HG03280 (cell line): ENCODE data around the gene HK1.
"Not testable (repeated sequence)": the region's sequence is repeated elsewhere in the genome, so short reads cannot be mapped to it uniquely, and the experiment has no call there.

ENCODE experiments used
- ATAC-seq: cut with Tn5 transposase; IDR thresholded peaks from one replicate; pipeline ENCODE4 v1.9.1; 2021; ENCODE audit warnings: mild to moderate bottlenecking, moderate library complexity; ENCODE audit not compliant: unreplicated experiment

Gene HK1

DNA sequence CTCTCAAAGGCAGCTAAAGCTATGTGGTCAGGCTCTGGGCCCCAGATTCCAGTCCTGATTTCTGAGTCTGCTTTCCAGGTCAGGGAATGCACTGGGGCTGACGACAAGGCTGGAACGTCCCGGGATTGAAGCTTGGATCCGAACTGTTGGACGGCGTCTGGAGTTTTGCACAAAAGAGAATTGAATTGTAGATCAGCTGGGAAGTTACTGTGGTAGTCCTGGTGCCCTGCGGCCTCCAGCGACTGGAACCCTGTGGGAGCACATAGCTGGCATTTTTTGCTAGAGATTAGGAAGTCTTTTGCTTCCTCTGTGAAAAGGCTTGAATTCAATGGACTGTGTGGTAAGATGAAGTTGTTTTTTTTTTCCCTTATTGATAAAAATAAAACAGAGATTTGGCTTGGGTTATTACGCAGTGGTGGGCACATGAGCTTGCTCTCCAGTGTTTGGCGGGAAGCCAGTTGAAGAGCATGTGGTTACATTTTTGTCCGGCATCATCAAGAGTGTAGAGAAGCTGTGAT lies at the start of gene HK1:
TSS of gene HK1 (plus strand) at position 51 of the 518 bp plus-strand sequence.
- no peak for ATAC-seq

DNA sequence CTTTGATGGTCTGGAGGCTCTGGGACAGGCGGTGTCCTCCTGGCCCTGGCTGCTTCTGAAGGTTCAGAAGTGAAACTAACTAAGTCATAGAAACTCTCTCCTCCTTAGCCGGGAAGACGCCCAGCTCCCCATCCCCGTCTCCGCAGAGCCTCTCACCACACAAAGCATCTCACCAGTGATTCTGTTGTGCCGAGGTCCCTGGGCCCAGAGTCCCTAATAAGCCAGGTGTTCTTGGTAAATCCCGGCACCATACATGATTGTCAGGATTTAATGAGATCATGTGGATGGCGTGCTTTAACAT lies 48.7 kb upstream of the HK1 start:
- no peak for ATAC-seq

GRCh38 chr10:69230128-69230527 lies 48.2 kb upstream of the HK1 start:
- no peak for ATAC-seq

DNA sequence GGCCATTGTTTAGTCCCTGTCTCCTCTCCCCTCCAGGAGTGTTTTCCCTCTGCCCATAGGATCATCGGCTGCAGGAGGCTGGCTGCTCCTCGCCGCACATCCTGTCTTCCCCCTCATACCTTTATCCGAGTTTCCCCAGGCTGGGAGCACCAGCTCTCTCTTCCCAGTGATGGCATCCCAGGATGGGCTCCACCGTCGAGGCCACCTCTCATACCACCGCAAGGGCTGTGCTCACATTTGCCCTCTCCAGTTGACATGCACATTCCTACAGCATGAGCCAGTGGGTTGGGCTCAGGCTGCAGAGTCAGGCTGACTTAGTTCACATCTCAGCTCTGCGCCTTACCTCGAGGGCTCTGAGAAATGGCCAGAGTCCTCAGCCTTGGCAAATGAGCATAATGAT lies 46.0 kb upstream of the HK1 start:
- no peak for ATAC-seq

DNA sequence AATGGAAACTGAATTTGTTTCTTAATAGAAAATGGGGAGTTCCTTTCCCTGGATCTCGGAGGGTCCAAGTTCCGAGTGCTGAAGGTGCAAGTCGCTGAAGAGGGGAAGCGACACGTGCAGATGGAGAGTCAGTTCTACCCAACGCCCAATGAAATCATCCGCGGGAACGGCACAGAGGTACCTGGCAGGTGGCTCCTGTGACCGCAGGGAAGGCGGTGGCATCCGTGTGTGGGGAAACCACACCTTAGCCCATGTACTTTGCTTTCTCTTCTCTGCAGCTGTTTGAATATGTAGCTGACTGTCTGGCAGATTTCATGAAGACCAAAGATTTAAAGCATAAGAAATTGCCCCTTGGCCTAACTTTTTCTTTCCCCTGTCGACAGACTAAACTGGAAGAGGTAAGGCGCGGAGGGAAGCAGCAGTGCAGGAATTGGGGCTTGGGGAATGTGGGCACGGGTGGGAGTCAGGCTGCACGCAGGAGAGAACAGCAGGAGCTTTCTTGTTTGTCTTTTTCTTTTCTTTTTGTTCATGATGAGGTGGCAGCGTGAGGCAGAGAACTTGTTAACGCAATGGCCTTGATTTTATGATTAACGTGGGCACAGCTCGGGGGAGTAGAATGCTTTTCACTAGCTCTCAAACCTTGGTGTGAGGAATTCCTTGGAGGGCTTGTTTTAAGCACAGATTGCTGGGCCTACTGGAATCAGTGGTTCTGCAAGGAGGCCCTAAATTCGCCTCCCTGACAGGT lies 45.4 kb upstream of the HK1 start:
- no peak for ATAC-seq

GRCh38 chr10:69234447-69234846 lies 43.8 kb upstream of the HK1 start:
- no peak for ATAC-seq

GRCh38 chr10:69237528-69238159 lies 40.7 kb upstream of the HK1 start:
- ATAC-seq: peak; percentile 87

DNA sequence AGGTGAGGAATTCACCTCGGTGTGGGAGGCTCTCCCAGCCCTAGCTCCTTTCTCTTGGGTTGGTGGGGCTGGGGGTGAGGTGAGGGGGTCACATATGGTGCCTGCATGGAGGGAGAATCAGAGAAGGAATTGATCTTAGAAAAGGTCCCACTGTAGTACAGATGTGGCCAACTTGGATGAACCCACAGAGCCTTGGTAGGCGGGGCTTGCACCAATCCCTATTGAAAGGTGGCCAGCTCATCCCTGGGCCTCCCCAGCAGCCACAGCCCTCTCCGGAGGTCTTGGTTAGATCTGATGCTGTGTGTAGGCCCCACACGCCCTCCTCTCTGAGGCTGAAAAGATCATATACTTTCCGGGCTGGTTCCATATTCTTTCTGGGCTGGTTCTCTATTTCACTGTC lies 39.2 kb upstream of the HK1 start:
- ATAC-seq: no peak

- ATAC-seq: no peak
Observed at GRCh38 chr10:69239816-69240434, 38.4 kb upstream of the HK1 start.

- ATAC-seq: no peak
Observed at GRCh38 chr10:69240455-69240854, 37.8 kb upstream of the HK1 start.

DNA sequence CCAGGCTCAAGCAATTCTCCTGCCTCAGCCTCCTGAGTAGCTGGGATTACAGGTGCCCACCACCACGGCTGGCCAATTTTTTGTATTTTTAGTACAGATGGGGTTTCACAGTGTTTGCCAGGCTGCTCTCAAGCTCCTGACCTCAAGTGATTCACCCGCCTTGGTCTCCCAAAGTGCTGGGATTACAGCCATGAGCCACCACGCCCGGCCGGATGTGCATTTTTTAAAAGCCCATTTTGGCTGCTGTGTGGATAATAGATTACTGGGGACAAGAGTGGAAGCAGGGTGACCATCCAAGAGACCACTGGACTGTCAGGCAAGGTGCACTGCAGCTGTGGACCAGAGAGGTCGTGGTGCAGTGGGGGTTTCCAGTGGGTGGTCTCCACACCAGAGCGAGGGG lies 36.7 kb upstream of the HK1 start:
- ATAC-seq: no peak

GRCh38 chr10:69242040-69242851 lies 36.0 kb upstream of the HK1 start:
- ATAC-seq: no peak

- no peak for ATAC-seq
Observed at GRCh38 chr10:69242852-69243212, 35.5 kb upstream of the HK1 start.

GRCh38 chr10:69243817-69244216 lies 34.5 kb upstream of the HK1 start:
- no peak for ATAC-seq

GRCh38 chr10:69246036-69246435 lies 32.3 kb upstream of the HK1 start:
- no peak for ATAC-seq

DNA sequence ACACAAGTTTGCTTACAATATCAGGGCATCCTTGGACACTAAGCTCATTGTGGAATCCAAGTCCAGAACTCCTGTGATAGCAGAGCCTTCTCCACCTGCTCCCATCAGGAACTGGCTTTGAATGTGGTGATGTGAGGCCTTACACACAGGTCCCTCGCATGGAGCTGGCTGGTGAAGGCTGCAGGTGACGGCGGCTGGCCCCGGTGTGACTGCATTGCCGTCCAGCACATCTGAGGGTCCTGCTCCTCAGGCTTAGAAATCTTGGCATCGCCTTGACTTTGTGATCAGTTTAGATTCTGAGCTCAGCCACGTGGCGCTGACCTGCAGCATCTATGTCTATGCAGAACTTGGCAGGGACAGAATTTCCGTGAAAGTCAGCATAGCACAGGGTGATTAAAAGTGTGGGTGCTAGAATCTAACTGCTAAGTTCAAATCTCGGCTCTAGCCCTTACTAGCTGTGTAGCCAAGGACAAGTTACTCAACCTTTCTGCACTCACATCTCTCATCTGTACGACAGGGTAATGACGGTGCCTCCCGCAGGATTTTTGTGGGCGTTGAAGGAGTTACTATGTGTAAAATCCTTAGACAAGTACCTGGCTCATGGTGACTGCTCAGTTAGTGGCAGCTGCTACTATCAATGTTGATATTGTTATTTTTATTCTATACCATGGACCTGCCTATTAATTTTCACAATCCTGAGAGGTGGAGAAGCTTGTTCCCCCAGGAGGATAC lies 31.5 kb upstream of the HK1 start:
- ATAC-seq: no peak

DNA sequence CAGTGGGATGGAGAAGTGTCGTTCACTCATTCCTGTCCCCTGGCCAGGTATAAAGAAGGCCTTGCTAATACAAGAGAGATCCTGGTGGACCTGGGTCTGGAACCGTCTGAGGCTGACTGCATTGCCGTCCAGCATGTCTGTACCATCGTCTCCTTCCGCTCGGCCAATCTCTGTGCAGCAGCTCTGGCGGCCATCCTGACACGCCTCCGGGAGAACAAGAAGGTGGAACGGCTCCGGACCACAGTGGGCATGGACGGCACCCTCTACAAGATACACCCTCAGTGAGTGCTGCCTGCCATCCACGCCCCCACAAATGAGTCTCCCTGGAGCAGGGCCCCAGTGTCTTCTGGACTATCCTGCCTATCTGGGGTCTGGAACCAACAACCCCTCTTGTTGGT lies 31.0 kb upstream of the HK1 start:
- no peak for ATAC-seq

GRCh38 chr10:69248117-69248730 lies 30.1 kb upstream of the HK1 start:
- ATAC-seq: no peak

GRCh38 chr10:69250041-69250440 lies 28.3 kb upstream of the HK1 start:
- ATAC-seq: no peak

DNA sequence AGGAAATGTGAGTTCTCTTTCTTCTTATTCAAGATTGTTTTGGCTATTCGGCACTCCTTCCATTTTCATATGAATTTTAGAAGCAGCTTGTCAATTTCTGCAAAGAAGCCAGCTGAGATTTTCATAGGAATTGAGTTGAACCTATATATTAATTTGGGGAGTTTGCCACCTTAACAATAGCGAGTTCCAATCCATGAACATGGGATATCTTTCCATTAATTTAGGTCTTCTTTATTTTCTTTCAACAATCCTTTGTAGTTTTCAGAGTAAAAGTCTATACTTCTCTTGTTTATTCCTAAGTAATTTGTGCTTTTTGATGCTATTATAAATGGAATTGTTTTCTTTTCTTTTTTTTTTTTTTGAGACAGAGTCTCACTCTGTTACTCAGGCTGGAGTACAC lies 26.9 kb upstream of the HK1 start:
- not testable (repeated sequence) for ATAC-seq
